ENCODE data around the gene PSME1. TPM values are rescaled to one million over a fixed set of nuclear protein-coding genes. Genes with fewer than 3 reads are reported as not detected.

Gene PSME1
- total RNA-seq, 1 donor, result 111 TPM

DNA sequence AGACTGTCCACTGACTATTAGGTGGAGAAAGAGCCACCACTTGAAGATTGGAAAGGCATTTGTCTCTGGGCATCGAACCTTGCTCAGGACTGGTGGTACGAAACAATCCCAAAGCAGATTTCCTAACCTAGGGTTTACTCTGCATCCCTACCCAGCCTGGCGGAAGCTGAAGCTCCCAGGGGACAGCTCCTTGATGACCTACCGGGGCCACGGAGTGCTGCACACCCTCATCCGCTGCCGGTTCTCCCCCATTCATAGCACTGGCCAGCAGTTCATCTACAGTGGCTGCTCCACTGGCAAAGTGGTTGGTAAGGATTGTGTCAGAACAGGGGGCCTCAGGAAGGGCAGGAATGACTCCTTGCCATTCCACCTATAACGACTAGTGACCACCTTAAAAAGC lies 14.8 kb upstream of the PSME1 start:
- no peaks in the 10 kb centered on the region for H4K20me1 ChIP-seq (ENCODE audit: insufficient read depth, low read length)
- no peaks in the 10 kb centered on the region for H3K4me1 ChIP-seq (ENCODE audit: insufficient read depth, low read length)
- no peak for DNase-seq (ENCODE audit: insufficient read length, low spot score, missing footprints)
- H2AFZ ChIP-seq (ENCODE audit: low read length), result no peak overlapping the region
- H3K79me2 ChIP-seq (ENCODE audit: insufficient read depth, low read length), result peaks cover 3% of the 10 kb centered on the region
- no peak overlapping the region for H3K4me2 ChIP-seq (ENCODE audit: insufficient read depth, low read length)
- no peak overlapping the region for H3K27ac ChIP-seq (ENCODE audit: low read depth, low read length)
- TF ChIP-seq, protein P1, sequence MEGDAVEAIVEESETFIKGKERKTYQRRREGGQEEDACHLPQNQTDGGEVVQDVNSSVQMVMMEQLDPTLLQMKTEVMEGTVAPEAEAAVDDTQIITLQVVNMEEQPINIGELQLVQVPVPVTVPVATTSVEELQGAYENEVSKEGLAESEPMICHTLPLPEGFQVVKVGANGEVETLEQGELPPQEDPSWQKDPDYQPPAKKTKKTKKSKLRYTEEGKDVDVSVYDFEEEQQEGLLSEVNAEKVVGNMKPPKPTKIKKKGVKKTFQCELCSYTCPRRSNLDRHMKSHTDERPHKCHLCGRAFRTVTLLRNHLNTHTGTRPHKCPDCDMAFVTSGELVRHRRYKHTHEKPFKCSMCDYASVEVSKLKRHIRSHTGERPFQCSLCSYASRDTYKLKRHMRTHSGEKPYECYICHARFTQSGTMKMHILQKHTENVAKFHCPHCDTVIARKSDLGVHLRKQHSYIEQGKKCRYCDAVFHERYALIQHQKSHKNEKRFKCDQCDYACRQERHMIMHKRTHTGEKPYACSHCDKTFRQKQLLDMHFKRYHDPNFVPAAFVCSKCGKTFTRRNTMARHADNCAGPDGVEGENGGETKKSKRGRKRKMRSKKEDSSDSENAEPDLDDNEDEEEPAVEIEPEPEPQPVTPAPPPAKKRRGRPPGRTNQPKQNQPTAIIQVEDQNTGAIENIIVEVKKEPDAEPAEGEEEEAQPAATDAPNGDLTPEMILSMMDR (IDR thresholded peaks at IDR 0.05; ENCODE audit: extremely low read depth, low read depth, low read length), result no peak
- peaks cover 59% of the 10 kb centered on the region for H3K36me3 ChIP-seq (ENCODE audit: insufficient read depth, low read length)
- no peaks in the 10 kb centered on the region for H3K9me3 ChIP-seq (ENCODE audit: low read depth, low read length)
- H3K27me3 ChIP-seq (ENCODE audit: insufficient read depth, low read length), result no peaks in the 10 kb centered on the region
- no peak overlapping the region for H3K4me3 ChIP-seq (ENCODE audit: insufficient read depth, low read length)

DNA sequence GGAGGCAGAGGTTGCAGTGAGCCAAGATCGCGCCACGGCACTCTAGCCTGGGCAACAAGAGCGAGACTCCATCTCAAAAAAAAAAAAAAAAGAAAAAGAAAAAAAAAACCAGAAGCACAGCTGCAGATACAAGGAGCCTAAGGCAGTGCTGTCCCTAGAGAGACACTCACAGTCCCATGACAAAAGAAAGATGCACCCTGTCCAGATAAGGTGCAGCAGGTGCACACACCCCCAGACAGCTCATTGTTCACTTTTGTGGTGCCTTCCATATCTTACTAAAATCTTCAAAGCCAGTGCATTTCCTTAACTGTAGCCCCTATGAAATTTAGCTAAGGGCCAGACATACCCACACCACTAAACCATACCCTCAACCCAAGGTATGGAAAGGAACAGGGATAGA lies 13.6 kb upstream of the PSME1 start:
- Histone ChIP-seq H4K20me1 (ENCODE audit: insufficient read depth, low read length) (no peaks in the 10 kb centered on the region), H3K36me3 (ENCODE audit: insufficient read depth, low read length) (peaks cover 55% of the 10 kb centered on the region), H3K4me1 (ENCODE audit: insufficient read depth, low read length) (no peaks in the 10 kb centered on the region), H3K27me3 (ENCODE audit: insufficient read depth, low read length) (no peaks in the 10 kb centered on the region), H3K79me2 (ENCODE audit: insufficient read depth, low read length) (no peaks in the 10 kb centered on the region), H2AFZ (ENCODE audit: low read length) (no peak overlapping the region), H3K4me3 (ENCODE audit: insufficient read depth, low read length) (no peak overlapping the region), H3K27ac (ENCODE audit: low read depth, low read length) (no peak overlapping the region), H3K9me3 (ENCODE audit: low read depth, low read length) (no peaks in the 10 kb centered on the region), H3K4me2 (ENCODE audit: insufficient read depth, low read length) (no peak overlapping the region)
- TF ChIP-seq, protein P1 (IDR thresholded peaks at IDR 0.05; ENCODE audit: extremely low read depth, low read depth, low read length), result no peak
- DNase-seq (ENCODE audit: insufficient read length, low spot score, missing footprints), result no peak

DNA sequence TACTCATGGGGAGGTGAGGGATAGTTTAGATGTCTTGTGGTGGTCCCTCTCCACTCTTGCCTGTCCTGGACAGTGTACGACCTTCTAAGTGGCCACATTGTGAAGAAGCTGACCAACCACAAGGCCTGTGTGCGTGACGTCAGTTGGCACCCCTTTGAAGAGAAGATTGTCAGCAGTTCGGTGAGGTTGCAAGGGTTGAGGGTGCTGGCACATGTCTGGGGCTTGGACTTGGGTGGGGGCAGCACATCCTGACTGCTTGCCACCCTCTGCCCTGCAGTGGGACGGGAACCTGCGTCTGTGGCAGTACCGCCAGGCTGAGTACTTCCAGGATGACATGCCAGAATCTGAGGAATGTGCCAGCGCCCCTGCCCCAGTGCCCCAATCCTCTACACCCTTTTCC lies 13.1 kb upstream of the PSME1 start:
- Histone ChIP-seq H3K4me2 (ENCODE audit: insufficient read depth, low read length) (no peak overlapping the region), H3K4me1 (ENCODE audit: insufficient read depth, low read length) (no peaks in the 10 kb centered on the region), H3K36me3 (ENCODE audit: insufficient read depth, low read length) (peaks cover 50% of the 10 kb centered on the region), H3K27ac (ENCODE audit: low read depth, low read length) (no peak overlapping the region), H3K9me3 (ENCODE audit: low read depth, low read length) (no peaks in the 10 kb centered on the region), H3K4me3 (ENCODE audit: insufficient read depth, low read length) (no peak overlapping the region), H3K27me3 (ENCODE audit: insufficient read depth, low read length) (no peaks in the 10 kb centered on the region), H4K20me1 (ENCODE audit: insufficient read depth, low read length) (no peaks in the 10 kb centered on the region), H3K79me2 (ENCODE audit: insufficient read depth, low read length) (no peaks in the 10 kb centered on the region), H2AFZ (ENCODE audit: low read length) (no peak overlapping the region)
- no peak for DNase-seq (ENCODE audit: insufficient read length, low spot score, missing footprints)
- TF ChIP-seq, protein P1 (IDR thresholded peaks at IDR 0.05; ENCODE audit: extremely low read depth, low read depth, low read length), result no peak

DNA sequence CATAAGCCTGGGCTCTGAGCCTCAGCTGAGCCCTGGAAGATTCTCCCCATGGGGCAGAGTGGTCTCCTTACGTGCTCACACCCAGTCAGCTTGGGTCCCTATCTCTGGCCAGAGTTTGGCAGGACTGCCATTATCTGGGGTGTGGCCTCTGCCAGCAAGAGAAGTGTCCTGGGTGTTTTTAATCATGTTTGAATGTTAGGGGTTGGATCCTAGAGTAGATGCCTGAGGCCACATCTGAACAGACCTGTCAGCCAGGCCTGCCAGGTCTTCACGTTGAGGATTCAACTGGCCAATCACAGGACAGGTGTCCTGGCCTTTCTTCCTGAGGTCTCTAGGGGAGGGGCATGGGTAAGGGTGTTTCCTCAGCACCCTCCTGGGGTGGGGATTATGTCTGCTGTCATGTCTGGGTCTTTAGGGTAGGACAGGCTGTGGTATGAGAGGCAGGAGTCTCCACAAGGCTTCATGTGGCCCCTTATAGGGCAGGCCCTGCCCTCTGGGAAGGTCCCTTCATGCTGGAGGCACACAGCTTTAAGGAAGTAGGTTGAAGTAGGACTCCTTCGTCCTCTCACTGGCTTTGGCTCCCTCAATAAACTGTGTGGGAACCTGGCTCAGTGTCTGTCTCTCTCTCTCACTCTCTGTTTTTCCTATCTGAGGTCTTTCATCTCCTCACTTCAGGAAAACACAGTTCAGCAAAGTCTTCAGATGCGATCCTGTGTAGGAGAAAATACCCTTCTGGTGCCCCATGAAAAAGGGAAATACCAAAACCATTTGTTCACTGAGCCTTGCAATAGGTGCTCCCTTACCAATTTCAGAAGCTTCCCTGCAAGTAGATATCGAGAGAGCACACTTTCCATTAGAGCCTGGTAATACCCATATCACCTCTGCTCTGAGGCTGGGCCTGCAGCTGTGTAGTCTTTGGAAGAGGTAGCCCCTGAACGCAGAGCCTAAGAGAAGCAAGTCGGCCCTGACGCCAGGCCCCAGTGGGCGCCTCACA lies 12.3 kb upstream of the PSME1 start:
- Histone ChIP-seq H3K27me3 (ENCODE audit: insufficient read depth, low read length) (no peaks in the 10 kb centered on the region), H4K20me1 (ENCODE audit: insufficient read depth, low read length) (no peaks in the 10 kb centered on the region), H3K4me2 (ENCODE audit: insufficient read depth, low read length) (no peak overlapping the region), H3K79me2 (ENCODE audit: insufficient read depth, low read length) (no peaks in the 10 kb centered on the region), H3K4me3 (ENCODE audit: insufficient read depth, low read length) (no peak overlapping the region), H3K27ac (ENCODE audit: low read depth, low read length) (no peak overlapping the region), H3K9me3 (ENCODE audit: low read depth, low read length) (no peaks in the 10 kb centered on the region), H3K4me1 (ENCODE audit: insufficient read depth, low read length) (no peaks in the 10 kb centered on the region), H2AFZ (ENCODE audit: low read length) (no peak overlapping the region), H3K36me3 (ENCODE audit: insufficient read depth, low read length) (peaks cover 42% of the 10 kb centered on the region)
- no peak for DNase-seq (ENCODE audit: insufficient read length, low spot score, missing footprints)
- TF ChIP-seq, protein P1 (IDR thresholded peaks at IDR 0.05; ENCODE audit: extremely low read depth, low read depth, low read length), result no peak
